VCaP (cell line): Measurements from ENCODE around the gene DNM2.

Experiments used
- H3K27ac ChIP-seq: fragments of 450-650 bp; 2 replicates; pipeline ENCODE4 v1.5.1; 2017
- TF ChIP-seq, protein P1 (sequence below): fragments of 450-650 bp; conservative IDR thresholded peaks from 2 replicates; pipeline ENCODE4 v1.5.1; 2017; ENCODE audit warnings: mild to moderate bottlenecking, moderate library complexity

Gene DNM2

DNA sequence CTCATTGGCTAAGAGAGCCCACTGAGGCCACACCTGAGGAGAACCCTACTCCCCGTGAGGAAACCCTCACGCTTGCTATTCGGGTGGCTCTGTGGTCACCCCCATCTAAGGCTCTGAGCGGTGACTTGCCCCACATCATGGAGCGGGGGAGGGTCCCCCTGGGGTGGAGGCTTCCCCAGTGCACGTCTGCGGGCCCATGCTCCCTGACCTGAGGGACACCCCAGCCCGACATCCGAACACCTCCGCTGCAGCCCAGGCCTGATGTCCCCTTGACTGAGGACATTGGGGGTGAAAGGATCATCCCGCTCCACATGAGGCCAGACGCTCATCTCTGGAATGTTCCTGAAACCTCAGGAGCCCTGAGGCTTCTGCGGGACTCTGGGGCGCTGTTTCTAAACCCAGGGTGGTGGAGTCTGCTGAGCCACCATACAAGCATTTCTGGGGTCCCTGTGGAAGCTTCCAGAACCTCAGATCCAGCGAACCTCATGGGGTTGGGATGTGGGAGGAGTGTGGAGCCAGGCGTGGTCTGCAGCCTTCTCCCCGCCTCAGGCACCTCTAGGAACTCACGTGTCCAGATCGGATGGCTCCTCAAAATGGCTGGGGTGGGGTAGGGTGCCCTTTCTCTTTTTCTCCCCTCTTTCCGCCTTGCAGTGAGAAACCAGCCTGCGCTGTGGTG, 98.2 kb downstream of the DNM2 start:
- no peak overlapping the region for H3K27ac ChIP-seq
- TF ChIP-seq, protein P1, sequence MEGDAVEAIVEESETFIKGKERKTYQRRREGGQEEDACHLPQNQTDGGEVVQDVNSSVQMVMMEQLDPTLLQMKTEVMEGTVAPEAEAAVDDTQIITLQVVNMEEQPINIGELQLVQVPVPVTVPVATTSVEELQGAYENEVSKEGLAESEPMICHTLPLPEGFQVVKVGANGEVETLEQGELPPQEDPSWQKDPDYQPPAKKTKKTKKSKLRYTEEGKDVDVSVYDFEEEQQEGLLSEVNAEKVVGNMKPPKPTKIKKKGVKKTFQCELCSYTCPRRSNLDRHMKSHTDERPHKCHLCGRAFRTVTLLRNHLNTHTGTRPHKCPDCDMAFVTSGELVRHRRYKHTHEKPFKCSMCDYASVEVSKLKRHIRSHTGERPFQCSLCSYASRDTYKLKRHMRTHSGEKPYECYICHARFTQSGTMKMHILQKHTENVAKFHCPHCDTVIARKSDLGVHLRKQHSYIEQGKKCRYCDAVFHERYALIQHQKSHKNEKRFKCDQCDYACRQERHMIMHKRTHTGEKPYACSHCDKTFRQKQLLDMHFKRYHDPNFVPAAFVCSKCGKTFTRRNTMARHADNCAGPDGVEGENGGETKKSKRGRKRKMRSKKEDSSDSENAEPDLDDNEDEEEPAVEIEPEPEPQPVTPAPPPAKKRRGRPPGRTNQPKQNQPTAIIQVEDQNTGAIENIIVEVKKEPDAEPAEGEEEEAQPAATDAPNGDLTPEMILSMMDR: no peak

DNA sequence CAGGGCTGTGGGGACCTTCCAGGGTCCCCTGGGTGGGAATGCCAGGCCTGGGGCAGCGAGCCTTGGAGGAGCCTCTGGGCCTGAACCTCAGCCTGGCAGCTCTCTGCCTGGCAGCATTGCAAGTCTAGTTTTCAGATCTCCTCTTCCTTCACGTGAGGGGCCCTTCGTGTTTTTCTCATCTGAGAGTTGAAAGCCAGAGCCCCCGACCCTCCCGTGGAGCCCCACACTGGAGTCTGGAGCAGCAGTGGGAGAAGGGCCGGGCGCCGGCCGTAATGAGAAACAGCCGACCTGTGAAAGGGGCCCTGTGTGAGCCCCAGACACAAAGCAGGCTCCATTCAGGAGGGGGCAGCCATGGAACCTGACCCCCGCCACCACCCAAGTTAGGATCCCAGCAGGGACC, 98.8 kb downstream of the DNM2 start:
- TF ChIP-seq, protein P1: no peak
- H3K27ac ChIP-seq: no peak overlapping the region

DNA sequence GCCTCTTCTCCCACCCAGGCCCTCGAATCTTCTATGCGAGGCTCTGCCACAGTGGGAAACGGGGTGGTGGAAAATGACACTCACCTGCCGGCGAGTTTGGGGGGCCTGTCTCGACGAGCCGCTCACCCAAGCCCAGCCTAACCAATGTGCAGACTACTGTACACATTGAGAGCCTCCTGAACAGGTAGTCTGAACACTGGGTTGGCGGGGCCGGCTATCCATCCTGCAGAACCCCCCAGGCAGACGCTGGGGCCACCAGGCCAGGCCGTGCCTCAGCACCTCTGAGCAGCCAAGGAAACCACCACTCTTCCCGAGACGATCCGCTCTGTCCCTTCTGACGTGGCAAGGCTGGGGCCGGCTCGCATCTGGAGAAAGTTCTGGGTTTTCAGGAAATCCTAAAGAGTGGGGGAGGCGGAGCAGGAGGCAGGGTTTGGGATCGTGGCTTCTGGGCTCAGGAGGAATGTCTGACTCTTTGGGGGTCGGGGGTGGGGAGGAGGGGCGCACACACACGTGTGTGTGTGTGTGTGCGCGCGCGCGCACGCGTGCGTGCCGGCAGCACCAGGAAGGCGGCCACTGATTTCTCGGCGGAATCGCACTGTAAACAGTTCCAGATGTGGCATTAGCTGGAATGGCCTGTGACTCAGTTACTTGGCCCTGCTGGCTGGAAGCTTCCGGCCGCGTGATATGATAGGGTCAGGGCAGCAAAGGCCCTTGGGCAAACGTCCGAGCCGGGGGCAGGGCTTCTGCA, 99.6 kb downstream of the DNM2 start:
- H3K27ac ChIP-seq: no peak overlapping the region
- TF ChIP-seq, protein P1: no peak

DNA sequence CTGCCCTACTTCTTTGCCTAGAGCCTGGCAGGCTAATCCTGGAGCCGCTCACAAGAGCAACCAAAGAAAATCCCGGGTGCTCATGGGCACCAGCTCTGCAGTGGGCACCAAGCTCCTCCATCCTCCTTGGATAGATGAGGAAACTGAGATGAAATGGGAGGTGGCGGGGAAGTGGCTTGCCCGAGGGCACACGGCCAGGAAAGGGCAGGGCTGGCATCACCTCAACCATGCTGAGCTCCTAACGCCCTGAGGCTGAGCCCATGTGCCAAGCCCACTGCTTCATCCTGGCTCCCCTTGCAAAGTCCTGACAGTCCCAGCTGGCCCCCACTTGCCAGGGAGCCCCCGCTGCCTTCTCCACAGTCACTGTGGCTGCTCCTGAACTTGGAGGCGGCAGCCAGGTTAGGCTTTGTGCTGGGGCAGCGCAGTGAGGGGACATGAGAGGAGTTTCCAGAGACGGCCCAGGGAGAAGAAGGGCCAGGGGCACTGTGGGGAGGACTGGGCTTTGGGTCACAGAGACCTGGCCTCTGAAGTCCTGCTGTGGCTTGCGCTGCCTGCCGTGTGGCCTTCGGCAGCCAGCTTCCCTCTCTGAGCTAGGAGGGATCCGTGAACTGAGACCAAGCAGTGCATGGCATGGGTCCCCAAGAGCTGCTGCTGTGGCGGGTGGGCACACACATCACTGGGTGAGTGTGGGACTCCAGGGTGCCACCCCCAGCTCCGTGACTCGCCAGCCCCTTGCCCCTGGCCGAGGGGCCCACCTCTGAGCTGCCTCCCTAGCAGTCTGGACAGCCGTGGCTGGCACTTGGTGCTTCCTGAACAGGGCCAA, 100.6 kb downstream of the DNM2 start:
- H3K27ac ChIP-seq: no peak overlapping the region
- TF ChIP-seq, protein P1: no peak

DNA sequence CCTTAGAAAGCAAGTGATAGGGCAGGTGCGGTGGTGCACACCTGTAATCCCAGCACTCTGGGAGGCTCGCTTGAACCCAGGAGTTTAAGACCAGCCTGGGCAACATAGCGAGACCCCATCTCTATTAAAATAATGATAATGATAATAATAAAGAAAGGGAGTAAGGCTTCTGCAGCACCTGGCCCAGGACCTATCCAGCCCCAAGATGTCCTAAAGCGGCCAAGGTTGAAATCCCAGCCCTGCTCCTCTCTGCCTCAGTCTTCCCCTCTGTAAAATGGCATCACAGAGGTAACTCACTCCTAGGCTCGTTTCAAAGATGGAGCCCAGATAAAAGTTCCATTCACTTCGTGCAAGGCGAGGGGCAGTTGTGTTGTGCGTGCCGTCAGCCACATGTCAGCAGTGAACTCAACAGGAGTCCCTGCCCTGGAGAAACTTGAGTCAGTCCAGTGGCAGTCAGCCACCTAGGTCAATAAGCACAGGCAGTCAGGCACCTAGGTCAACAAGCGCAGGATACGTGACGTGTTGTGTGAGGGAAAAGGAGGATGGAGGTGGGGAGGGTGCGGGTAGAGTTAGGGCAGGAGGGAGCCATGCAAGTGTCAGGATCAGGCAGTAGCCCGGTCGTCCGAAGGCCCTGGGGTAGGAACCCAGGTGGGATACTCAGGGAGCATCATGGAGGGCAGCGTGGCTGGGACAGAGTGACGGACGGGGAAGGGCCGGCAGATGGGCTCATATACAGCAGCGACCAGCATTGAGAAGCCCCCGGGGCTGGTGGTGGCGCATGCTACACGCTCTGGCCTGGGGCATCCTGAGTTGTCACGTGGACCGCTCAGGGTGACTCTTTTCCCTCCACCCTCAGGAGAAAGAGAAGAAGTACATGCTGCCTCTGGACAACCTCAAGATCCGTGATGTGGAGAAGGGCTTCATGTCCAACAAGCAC, 101.5 kb downstream of the DNM2 start:
- TF ChIP-seq, protein P1: no peak
- no peak overlapping the region for H3K27ac ChIP-seq

DNA sequence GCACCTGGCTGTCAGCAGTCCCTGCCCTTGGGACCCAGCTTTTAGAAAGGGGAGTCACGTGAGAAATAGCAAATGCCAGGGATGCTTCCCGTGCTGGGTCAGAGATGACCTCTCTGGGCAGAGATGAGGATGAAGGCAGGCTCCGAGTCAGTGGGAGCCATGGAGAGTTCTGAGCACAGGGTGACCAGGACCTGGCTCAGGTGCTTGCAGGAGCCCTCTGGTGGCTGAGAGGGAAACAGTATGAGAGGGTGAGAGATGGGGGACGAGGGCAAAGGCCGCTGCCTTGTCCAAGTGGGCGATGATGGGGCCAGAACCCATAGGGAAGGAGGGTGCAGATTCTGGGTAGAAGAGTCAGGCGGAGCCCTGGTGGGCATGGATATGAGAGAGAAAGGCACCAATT, 102.3 kb downstream of the DNM2 start:
- TF ChIP-seq, protein P1: 0 out of 2 replicates have a peak, but pooled peaks have one; percentile 11
- H3K27ac ChIP-seq: no peak overlapping the region
